OCI-LY1 (cell line): ENCODE measurements around the gene SPACDR.

Experiments used
- H2AFZ ChIP-seq: fragments of 200-600 bp; sonication (generic), shearing (Covaris generic); 2 replicates; pipeline ENCODE4 v1.6.0; 2014; ENCODE audit warnings: antibody characterized with exemption, mild to moderate bottlenecking, low read length
- H3F3A ChIP-seq: fragments of 200-600 bp; sonication (generic), shearing (Covaris generic); 2 replicates; pipeline ENCODE4 v1.6.0; 2014; ENCODE audit warnings: mild to moderate bottlenecking, antibody characterized with exemption, low read length, moderate library complexity; ENCODE audit not compliant: insufficient read depth
- H3K27ac ChIP-seq: fragments of 200-600 bp; sonication (generic); 2 replicates; pipeline ENCODE4 v1.5.1; 2014; ENCODE audit warnings: low read length, mixed run types, mild to moderate bottlenecking, low read depth; ENCODE audit not compliant: poor library complexity, severe bottlenecking
- H3K27me3 ChIP-seq: fragments of 200-600 bp; sonication (generic); 2 replicates; pipeline ENCODE4 v1.6.0; 2014; ENCODE audit warnings: antibody characterized with exemption, mild to moderate bottlenecking, low read length, moderate library complexity; ENCODE audit not compliant: insufficient read depth
- H3K36me3 ChIP-seq: fragments of 200-600 bp; sonication (generic); 2 replicates; pipeline ENCODE4 v1.6.1; 2014; ENCODE audit warnings: mild to moderate bottlenecking, antibody characterized with exemption, low read length, moderate library complexity, mixed read lengths; ENCODE audit not compliant: insufficient read depth
- H3K4me1 ChIP-seq: fragments of 200-600 bp; sonication (generic); 2 replicates; pipeline ENCODE4 v1.5.1; 2014; ENCODE audit warnings: mild to moderate bottlenecking, low read length, moderate library complexity; ENCODE audit not compliant: insufficient read depth, severe bottlenecking
- H3K4me2 ChIP-seq: fragments of 200-600 bp; sonication (generic), shearing (Covaris generic); 2 replicates; pipeline ENCODE4 v1.6.1; 2014; ENCODE audit warnings: low read length
- H3K4me3 ChIP-seq: fragments of 200-600 bp; sonication (generic); 2 replicates; pipeline ENCODE4 v1.5.1; 2014; ENCODE audit warnings: low read length, low read depth, mild to moderate bottlenecking, mixed read lengths; ENCODE audit not compliant: poor library complexity, severe bottlenecking
- H3K79me2 ChIP-seq: fragments of 200-600 bp; shearing (Covaris generic); 2 replicates; pipeline ENCODE4 v1.6.1; 2016; ENCODE audit warnings: mixed run types, low read length, mixed read lengths; ENCODE audit not compliant: insufficient read depth
- H3K9ac ChIP-seq: fragments of 200-600 bp; sonication (generic), shearing (Covaris generic); 2 replicates; pipeline ENCODE4 v1.6.1; 2014; ENCODE audit warnings: mild to moderate bottlenecking, low read length, mixed read lengths
- H3K9me2 ChIP-seq: fragments of 200-600 bp; sonication (generic), shearing (Covaris generic); 2 replicates; pipeline ENCODE4 v1.6.1; 2014; ENCODE audit warnings: low read depth, mild to moderate bottlenecking, low read length, mixed read lengths
- H3K9me3 ChIP-seq: fragments of 200-600 bp; shearing (Covaris generic); 2 replicates; pipeline ENCODE4 v1.6.1; 2014; ENCODE audit warnings: low read length, mixed read lengths
- H4K20me1 ChIP-seq: fragments of 200-600 bp; sonication (generic), shearing (Covaris generic); 2 replicates; pipeline ENCODE4 v1.6.0; 2016; ENCODE audit warnings: mild to moderate bottlenecking, low read length; ENCODE audit not compliant: insufficient read depth
- CTCF ChIP-seq: fragments of 200-600 bp; sonication (generic), shearing (Covaris generic); IDR thresholded peaks from 2 replicates; pipeline ENCODE4 v1.5.1; 2017; ENCODE audit warnings: mild to moderate bottlenecking, antibody characterized with exemption, low read length, moderate library complexity, mixed read lengths
- EZH2 ChIP-seq: fragments of 200-600 bp; sonication (generic), shearing (Covaris generic); IDR thresholded peaks from 2 replicates; pipeline ENCODE4 v1.8.0; 2017; ENCODE audit warnings: borderline replicate concordance, mixed run types, mild to moderate bottlenecking, antibody characterized with exemption, low read length, moderate library complexity, mixed read lengths

Gene SPACDR

DNA sequence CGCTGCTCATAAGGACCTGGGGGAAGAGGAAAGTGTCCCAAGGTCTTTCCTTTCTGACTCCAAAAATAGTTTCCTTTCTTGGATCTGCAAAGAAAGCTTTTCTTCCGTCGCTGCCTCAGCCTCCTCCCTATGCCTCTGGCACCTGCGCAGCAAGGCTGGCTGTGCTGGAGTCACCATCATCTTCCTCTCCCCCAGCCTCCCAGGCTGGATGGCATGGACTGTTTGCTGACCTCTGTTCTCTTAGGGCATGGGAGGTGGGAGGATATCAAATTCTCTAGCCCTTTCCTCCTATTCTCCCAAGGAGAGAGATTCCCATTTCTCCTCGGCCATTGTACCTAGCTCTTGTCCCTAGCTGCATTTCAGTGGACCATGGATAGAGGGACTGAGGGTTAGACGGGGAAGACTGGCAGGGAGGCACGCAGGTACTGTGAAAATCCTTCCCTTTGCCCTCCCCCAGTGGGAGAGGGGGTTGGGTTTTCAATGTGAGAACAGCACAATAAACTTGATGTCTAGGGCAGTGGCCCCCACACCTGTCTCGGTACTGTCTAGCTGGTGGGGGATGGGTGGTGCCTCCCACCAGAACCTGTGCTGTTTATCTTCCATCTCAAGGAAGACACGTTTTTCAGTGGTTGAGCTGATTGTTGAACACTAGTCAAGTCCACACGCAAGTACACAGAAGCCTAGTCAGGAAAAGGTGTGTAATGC, 30.3 kb downstream of the SPACDR start:
- Histone ChIP-seq H3K27me3 (no peaks in the 10 kb centered on the region), H2AFZ (no peak overlapping the region), H3K4me3 (no peak overlapping the region), H3K27ac (peak overlapping the region; percentile 92), H3K36me3 (peaks cover 52% of the 10 kb centered on the region), H3K4me1 (peaks cover 58% of the 10 kb centered on the region), H3K9me2 (no peaks in the 10 kb centered on the region), H3K9ac (peak overlapping the region; percentile 13; the same call in 1 of the 2 replicates), H3K4me2 (peak overlapping the region; percentile 93), H3K79me2 (peaks cover 6% of the 10 kb centered on the region; the same call in 1 of the 2 replicates), H3F3A (0 out of 2 replicates have a peak, but pooled peaks cover 9% of the 10 kb centered on the region), H4K20me1 (no peaks in the 10 kb centered on the region), H3K9me3 (no peaks in the 10 kb centered on the region)
- no peak for TF ChIP-seq EZH2
- TF ChIP-seq CTCF: no peak

DNA sequence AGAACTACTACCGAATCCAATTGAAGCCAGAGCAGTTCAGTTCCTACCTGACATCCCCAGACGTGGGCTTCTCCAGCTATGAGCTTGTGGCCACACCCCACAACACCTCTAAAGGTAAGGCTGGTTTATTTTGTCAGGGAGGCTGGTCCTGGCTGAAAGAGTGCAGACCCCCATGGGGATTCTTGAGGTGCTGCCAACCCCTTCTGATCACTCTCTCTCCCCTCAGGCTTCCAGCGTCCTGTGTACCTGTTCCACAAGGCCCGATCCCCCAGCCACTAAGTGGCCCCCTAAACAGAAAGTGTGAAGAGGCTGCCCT, 30.8 kb downstream of the SPACDR start:
- Histone ChIP-seq H3K79me2 (peaks cover 6% of the 10 kb centered on the region; the same call in 1 of the 2 replicates), H3K36me3 (peaks cover 52% of the 10 kb centered on the region), H4K20me1 (no peaks in the 10 kb centered on the region), H3K9me3 (no peaks in the 10 kb centered on the region), H3K27me3 (no peaks in the 10 kb centered on the region), H2AFZ (no peak overlapping the region), H3K4me2 (no peak overlapping the region; the same call in 1 of the 2 replicates), H3K9me2 (no peaks in the 10 kb centered on the region), H3F3A (0 out of 2 replicates have a peak, but pooled peaks cover 9% of the 10 kb centered on the region), H3K4me1 (peaks cover 61% of the 10 kb centered on the region), H3K9ac (no peak overlapping the region; the same call in 1 of the 2 replicates), H3K4me3 (no peak overlapping the region), H3K27ac (peak overlapping the region; percentile 92)
- TF ChIP-seq CTCF (no peak), EZH2 (no peak)

GRCh38 chr7:100432621-100433275, 31.3 kb downstream of the SPACDR start:
- peak overlapping the region; percentile 77; the same call in 1 of the 2 replicates for H3K4me2 ChIP-seq
- TF ChIP-seq CTCF (no peak), EZH2 (no peak)
- H4K20me1 ChIP-seq: no peaks in the 10 kb centered on the region
- no peaks in the 10 kb centered on the region for H3K9me2 ChIP-seq
- peaks cover 61% of the 10 kb centered on the region for H3K4me1 ChIP-seq
- H3K4me3 ChIP-seq: no peak overlapping the region
- no peak overlapping the region for H2AFZ ChIP-seq
- H3K27me3 ChIP-seq: no peaks in the 10 kb centered on the region
- H3K9ac ChIP-seq: no peak overlapping the region; the same call in 1 of the 2 replicates
- H3K79me2 ChIP-seq: peaks cover 6% of the 10 kb centered on the region; the same call in 1 of the 2 replicates
- peak overlapping the region; percentile 92 for H3K27ac ChIP-seq
- H3K9me3 ChIP-seq: no peaks in the 10 kb centered on the region
- H3K36me3 ChIP-seq: peaks cover 52% of the 10 kb centered on the region
- 0 out of 2 replicates have a peak, but pooled peaks cover 9% of the 10 kb centered on the region for H3F3A ChIP-seq
